Fibroblast of villous mesenchyme (primary cell): ENCODE results near the gene DIP2B. TPM values are rescaled to one million over a fixed set of nuclear protein-coding genes. Genes with fewer than 3 reads are reported as not detected.

Experiments
- DNase-seq: peaks from one replicate; pipeline ENCODE4 v3.0.0-alpha.2; 2010; ENCODE audit warnings: low read depth
- H3K4me3 ChIP-seq: 2 replicates; pipeline ENCODE4 v1.5.1; 2011; ENCODE audit warnings: low read depth, mild to moderate bottlenecking, low read length
- CTCF ChIP-seq: IDR thresholded peaks from 2 replicates; pipeline ENCODE4 v1.5.1; 2012; ENCODE audit warnings: low read depth, mild to moderate bottlenecking, low read length; ENCODE audit not compliant: insufficient read depth
- total RNA-seq: library from RNA; depleted of rRNA; stranded (reverse); fragments of >200 nt; gene quantifications from 2 replicates; pipeline ENCODE4 v1.2.3, GENCODE V29; 2012

DIP2B gene
- total RNA-seq, 1 donor, result 29.8 TPM

- DNase-seq, result no peak
- H3K4me3 ChIP-seq, result no peak overlapping the region
- no peak for TF ChIP-seq CTCF
Measured at GRCh38 chr12:50695961-50696360, 191.2 kb downstream of the DIP2B start.

GRCh38 chr12:50696931-50697330, 192.1 kb downstream of the DIP2B start:
- H3K4me3 ChIP-seq, result no peak overlapping the region
- no peak for TF ChIP-seq CTCF
- DNase-seq, result no peak

GRCh38 chr12:50699154-50699553, 194.4 kb downstream of the DIP2B start:
- TF ChIP-seq CTCF, result no peak

GRCh38 chr12:50699940-50700339, 195.2 kb downstream of the DIP2B start:
- H3K4me3 ChIP-seq, result no peak overlapping the region
- TF ChIP-seq CTCF, result no peak
- DNase-seq, result no peak

More at GRCh38 chr12:50699154-50699553, 194.4 kb downstream of the DIP2B start:
- H3K4me3 ChIP-seq, result no peak overlapping the region
- DNase-seq, result no peak

GRCh38 chr12:50706606-50707005, 201.8 kb downstream of the DIP2B start:
- no peak for DNase-seq
- no peak for TF ChIP-seq CTCF
- no peak overlapping the region for H3K4me3 ChIP-seq

GRCh38 chr12:50707396-50707795, 202.6 kb downstream of the DIP2B start:
- DNase-seq, result no peak

More at GRCh38 chr12:50707396-50707795, 202.6 kb downstream of the DIP2B start:
- no peak overlapping the region for H3K4me3 ChIP-seq
- TF ChIP-seq CTCF, result no peak
